GM19328 (cell line): Measurements from ENCODE around the gene NRSN2.

Experiments used
- ATAC-seq: cut with Tn5 transposase; IDR thresholded peaks from one replicate; pipeline ENCODE4 v1.9.1; 2021; ENCODE audit warnings: mild to moderate bottlenecking, moderate library complexity; ENCODE audit not compliant: unreplicated experiment

The NRSN2 gene

GRCh38 chr20:396619-397431 is 49.9 kb downstream of the NRSN2 start:
- no peak for ATAC-seq

- ATAC-seq: no peak
These were observed 50.7 kb downstream of the NRSN2 start for GRCh38 chr20:397432-398237.

DNA sequence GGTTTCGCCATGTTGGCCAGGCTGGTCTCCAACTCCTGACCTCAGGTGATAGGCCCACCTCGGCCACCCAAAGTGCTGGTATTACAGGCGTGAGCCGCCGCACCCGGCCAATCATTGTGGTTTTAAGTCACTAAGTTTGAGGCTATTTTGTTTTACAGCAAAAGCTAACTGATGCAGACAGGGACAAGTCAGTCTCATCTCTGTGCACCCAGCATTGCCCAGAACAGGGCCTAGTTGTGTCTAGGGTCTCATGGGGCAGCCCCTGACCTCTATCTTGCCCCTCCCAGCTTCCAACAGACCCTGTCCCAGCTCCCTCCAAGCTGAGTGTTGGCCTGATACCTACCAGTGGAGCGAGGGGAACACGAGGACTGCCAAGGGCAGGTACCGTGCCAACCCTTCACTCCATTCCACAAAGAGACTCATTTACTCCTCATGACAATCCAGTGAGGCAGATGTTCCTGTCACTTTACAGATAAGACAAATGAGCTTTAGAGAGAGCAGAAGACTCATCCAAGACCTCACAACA is 52.3 kb downstream of the NRSN2 start:
- no peak for ATAC-seq

DNA sequence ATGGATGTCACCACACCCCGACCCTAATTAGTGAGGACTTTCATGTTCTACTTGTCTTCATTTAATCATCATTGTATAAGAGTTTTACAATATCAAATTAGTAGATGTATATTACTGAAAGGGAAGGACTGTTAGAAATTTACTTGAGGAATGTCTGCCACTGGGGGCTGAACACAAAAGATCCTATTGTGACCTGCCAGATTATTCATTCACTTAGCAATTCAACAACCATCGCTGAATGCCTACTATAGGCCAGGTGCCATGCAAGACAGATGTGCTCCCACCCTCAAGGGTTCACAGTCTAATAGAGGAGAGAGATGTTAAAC is 53.2 kb downstream of the NRSN2 start:
- ATAC-seq: no peak

DNA sequence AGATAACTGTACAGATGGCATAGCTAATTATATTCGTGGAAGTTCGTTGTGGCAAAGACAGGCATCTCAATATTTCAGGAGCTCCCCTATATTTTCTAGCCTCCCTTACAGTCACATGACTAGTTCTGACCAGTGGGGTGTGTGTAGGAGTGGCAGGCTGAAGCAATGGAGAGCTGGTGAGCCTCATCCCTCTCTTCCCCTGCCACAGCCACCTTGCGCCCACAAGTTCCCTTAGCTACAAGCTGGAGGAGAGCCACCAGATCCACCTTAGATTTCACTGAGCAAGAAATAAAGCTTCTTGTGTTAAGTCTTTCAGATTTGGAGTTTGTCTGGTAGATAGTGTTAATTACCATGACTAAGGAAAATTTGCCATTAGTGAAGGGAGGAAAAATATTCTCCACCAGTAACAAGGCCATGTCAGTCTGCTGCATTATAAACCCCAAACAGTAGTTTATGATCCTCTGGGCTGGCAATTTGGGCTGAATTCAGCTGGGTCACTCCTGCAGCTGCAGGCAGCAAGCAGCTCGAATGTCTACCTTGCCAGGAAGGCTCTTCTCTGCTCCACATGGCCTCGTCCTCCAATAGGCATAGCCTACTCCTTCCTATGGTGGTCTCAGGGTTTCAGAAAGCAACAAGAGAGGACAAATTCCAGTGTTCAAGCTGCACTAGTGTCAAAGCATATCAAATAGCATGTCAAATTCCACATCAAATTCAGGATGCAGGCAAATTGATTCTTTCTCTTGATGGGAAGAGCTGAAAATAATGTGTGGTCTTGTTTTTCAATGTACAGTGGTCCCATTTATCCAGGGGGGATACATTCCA is 53.8 kb downstream of the NRSN2 start:
- no peak for ATAC-seq

- ATAC-seq: no peak
These were observed 55.0 kb downstream of the NRSN2 start for GRCh38 chr20:401682-402495.

DNA sequence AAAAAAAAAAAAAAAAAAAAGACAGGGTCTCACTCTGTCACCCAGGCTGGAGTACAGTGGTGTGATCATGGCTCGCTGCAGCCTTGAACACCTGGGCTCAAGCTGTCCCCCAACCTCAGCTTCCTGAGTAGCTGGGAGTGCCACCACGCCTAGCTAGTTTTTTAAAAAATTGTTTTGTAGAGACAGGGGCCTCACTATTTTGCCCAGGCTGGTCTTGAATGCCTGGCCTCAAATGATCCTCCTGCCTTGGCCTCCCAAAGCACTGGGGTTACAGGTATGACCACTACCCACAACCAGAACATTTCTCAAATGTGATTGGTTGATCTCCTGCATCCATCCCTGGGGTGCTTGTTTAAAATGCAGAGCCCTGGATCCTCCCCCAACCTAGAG is 55.6 kb downstream of the NRSN2 start:
- ATAC-seq: no peak

DNA sequence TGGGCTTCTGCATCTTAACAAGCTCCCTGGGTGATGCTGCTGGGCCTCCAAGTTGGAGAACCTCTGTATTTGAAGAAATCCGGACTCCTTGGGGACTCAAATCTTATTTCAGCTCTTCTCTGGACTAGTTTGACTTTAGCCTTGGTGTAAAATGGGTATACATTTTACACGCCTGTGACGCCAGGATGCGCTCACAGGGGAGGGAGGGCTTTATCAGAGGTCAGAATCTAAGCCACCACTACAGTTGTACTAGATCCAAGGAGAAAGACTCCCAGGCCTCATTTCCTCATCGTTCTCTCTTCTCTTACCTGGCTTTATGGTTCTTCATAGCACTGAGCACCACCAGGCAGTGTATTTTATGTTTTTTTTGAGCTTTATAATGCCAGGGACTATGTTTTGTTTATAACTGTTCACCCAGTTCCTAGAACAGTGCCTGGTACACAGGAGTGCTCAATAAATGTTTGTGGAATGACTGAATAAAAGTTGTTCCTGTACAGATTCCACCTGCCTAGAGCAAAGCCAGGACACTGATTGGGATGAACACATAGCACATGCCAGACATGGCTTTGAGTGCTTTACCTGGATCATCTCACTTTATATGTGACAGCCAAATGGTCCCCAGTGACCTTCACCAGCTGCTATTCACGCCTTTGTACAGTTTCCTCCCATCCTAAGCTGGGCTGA is 56.1 kb downstream of the NRSN2 start:
- no peak for ATAC-seq

DNA sequence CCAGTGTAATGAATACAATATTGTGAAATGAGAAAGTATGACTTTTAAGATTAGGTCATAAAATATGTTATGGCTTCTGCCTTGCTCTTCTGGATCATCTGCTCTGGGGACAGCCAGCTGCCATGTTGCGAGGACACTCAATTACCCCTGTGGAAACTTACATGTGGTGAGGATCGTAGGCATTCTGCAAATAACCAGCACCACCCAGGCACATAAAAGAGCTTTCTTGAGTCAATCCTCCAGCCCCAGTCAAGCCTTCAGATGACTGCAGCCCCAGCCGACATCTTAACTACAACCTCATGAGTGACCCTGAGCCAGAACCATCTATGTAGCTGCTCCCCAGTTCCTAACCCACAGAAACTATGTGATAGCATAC is 56.7 kb downstream of the NRSN2 start:
- ATAC-seq: no peak

DNA sequence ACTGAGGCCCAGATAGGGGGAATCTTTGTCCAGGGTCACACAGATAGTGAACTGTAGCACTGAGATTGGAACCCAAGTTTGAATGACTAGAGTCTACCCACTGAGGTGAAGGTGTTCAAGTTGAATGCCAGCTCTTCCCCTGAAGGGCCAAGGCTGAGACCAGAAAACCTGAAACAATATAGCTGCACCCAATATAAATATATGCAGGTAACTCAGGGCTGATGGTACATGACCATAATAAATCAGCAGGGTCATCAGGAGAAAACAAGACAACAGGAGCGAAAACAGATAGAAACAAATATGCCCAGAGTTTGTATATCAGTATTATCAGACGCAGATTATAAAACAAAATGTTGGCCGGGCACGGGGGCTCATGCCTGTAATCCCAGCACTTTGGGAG is 57.2 kb downstream of the NRSN2 start:
- no peak for ATAC-seq
